ENCODE data around the gene RARS1. TPM values are rescaled to one million over a fixed set of nuclear protein-coding genes. Genes with fewer than 3 reads are reported as not detected.

Gene RARS1
- total RNA-seq, 1 donor from 2014 or later, result 175 TPM

DNA sequence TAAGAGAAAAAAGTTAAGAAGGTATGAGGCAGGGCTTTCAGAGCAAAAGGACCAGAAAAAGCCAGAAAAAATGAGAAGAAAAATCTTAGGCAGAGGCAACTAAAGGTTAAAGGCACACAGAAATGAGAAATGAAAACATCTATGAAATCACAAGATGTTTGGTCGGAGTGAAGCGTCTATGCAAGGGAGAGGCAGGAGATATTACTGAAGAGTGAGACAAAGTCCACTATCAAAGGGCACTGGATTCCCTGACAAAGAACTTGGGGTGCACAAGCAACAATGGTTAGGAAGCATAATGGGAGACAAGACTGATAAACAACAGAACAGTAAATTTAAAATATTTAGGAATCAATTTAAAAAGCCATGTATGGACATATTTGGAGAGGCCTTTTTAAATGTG lies 76.0 kb downstream of the RARS1 start:
- no peak for DNase-seq

DNA sequence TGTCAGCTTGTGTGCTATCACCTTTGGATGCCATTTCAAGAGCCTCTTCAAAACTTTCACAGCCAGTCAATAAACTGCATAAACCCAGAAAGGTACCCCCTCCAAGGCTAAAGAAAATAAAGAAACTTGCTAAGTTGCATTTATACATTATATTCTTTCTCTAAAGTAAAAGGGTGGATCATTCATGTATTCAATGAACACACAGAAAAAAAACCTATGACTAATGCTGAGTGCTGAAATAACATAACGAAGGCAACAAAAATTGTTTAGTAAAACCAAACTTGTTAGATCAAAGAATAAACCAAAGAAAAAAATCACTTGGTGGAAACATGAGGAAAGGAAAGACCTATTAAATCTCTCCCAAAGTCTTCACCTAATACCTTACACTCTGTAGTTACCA lies 77.7 kb downstream of the RARS1 start:
- no peak for DNase-seq

DNA sequence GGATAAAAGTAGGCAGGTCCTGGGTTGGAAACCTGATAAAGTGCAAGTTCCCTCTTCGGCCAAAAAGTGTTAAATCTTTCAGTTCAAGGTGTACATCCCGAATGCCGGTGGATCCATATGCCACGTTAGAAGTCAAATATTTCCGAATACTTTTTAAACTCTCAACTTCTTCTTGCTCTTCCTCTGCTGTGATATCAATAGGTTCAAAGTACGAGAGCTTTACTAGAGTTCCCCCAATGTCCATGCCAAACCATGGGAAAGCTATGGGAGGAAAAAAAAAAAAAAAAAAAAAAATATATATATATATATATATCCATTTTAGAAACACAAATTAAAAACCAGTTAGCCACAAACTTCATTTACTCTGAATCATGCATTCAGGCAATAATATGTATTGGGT lies 82.5 kb downstream of the RARS1 start:
- DNase-seq, result no peak

Other genes with a start within 250 kb of the RARS1 start
- gene WWC1, start 194.8 kb upstream of the RARS1 start, total RNA-seq, result 1.1 and 26.2 TPM in 2 replicates
- 0.74 and 1.4 TPM in 2 replicates for gene FBLL1, start 42.8 kb downstream of the RARS1 start, total RNA-seq
- gene PANK3, start 92.9 kb downstream of the RARS1 start, total RNA-seq, result 66.2 and 72.6 TPM in 2 replicates

Data from dermis blood vessel endothelial cell (primary cell).